GM12878 (cell line): ENCODE data around the gene SLC45A2.

Experiments
- BCLAF1 ChIP-seq: fragments of 450-650 bp; IDR thresholded peaks from 2 replicates; pipeline ENCODE4 v1.6.1; 2017; ENCODE audit warnings: antibody characterized with exemption, mild to moderate bottlenecking, moderate library complexity
- GATAD2B ChIP-seq: fragments of 450-650 bp; conservative IDR thresholded peaks from 2 replicates; pipeline ENCODE4 v1.6.1; 2017; ENCODE audit warnings: low read depth, mild to moderate bottlenecking, moderate library complexity
- MTA3 ChIP-seq: IDR thresholded peaks from 2 replicates; pipeline ENCODE4 v1.6.1; 2012; ENCODE audit warnings: low read length, inconsistent platforms, borderline replicate concordance
- POLR2A ChIP-seq: IDR thresholded peaks from 2 replicates; pipeline ENCODE4 v1.6.1; 2011; ENCODE audit warnings: low read depth, mild to moderate bottlenecking, low read length
- POLR2AphosphoS5 ChIP-seq: IDR thresholded peaks from 2 replicates; pipeline ENCODE4 v1.6.1; 2011; ENCODE audit warnings: mild to moderate bottlenecking, low read length, inconsistent platforms
- SP1 ChIP-seq: IDR thresholded peaks from one replicate; pipeline ENCODE4 v1.6.1; 2011; ENCODE audit warnings: low read depth, low read length
- SRF ChIP-seq, 2 experiments: IDR thresholded peaks; 2 replicates each; pipeline ENCODE4 v1.6.1; 2011; ENCODE audit warnings: low read depth in 2 of 2, low read length in 2 of 2, mild to moderate bottlenecking in 1 of 2, moderate library complexity in 1 of 2
- ZNF24 ChIP-seq: fragments of 450-650 bp; IDR thresholded peaks from 2 replicates; pipeline ENCODE4 v1.6.1; 2017; ENCODE audit warnings: antibody characterized with exemption, mild to moderate bottlenecking
- TF ChIP-seq, protein P1 (sequence below): IDR thresholded peaks from 2 replicates; pipeline ENCODE4 v1.6.1; 2012; ENCODE audit warnings: mild to moderate bottlenecking, low read depth, low read length

DNA sequence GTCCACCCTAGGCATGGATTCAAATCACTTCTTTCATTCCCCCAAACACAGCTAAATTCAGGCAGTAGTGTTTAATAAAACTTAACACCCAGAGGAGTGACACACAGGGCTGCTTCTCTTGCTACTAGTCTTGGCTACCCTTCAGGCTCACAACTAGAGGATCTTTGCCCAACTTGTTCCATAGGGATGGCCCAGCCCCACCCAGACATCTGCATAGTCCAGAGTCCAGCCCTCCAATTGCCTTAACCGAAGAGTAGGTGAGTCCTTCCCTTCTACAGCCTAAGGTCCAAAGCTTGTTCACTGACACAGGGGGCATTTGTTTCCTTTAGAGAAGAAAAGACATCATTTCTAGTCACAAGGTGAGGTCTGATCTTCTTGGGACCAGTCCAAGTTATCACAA is 63.5 kb downstream of the SLC45A2 start:
- TF ChIP-seq, protein P1, sequence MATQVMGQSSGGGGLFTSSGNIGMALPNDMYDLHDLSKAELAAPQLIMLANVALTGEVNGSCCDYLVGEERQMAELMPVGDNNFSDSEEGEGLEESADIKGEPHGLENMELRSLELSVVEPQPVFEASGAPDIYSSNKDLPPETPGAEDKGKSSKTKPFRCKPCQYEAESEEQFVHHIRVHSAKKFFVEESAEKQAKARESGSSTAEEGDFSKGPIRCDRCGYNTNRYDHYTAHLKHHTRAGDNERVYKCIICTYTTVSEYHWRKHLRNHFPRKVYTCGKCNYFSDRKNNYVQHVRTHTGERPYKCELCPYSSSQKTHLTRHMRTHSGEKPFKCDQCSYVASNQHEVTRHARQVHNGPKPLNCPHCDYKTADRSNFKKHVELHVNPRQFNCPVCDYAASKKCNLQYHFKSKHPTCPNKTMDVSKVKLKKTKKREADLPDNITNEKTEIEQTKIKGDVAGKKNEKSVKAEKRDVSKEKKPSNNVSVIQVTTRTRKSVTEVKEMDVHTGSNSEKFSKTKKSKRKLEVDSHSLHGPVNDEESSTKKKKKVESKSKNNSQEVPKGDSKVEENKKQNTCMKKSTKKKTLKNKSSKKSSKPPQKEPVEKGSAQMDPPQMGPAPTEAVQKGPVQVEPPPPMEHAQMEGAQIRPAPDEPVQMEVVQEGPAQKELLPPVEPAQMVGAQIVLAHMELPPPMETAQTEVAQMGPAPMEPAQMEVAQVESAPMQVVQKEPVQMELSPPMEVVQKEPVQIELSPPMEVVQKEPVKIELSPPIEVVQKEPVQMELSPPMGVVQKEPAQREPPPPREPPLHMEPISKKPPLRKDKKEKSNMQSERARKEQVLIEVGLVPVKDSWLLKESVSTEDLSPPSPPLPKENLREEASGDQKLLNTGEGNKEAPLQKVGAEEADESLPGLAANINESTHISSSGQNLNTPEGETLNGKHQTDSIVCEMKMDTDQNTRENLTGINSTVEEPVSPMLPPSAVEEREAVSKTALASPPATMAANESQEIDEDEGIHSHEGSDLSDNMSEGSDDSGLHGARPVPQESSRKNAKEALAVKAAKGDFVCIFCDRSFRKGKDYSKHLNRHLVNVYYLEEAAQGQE, result no peak
- TF ChIP-seq BCLAF1, result no peak
- TF ChIP-seq SRF (IDR thresholded peaks at IDR 0.05; ENCODE audit: low read depth in 2 of 2, low read length in 2 of 2), result no peak
- no peak for TF ChIP-seq ZNF24
- no peak for TF ChIP-seq SP1
- no peak for TF ChIP-seq POLR2AphosphoS5
- TF ChIP-seq POLR2A, result no peak
- TF ChIP-seq MTA3, result no peak
- TF ChIP-seq GATAD2B, result no peak
